NCI-H460 (cell line): Measurements from ENCODE around the gene GARIN5B. TPM values are rescaled to one million over a fixed set of nuclear protein-coding genes. Genes with fewer than 3 reads are reported as not detected.
A peak's percentile ranks its signal among the peaks of the same experiment; 100 is the strongest.
"Not testable (repeated sequence)": the region's sequence is repeated elsewhere in the genome, so short reads cannot be mapped to it uniquely, and the experiment has no call there.

ENCODE experiments used
- DNase-seq: peaks from one replicate; pipeline ENCODE4 v3.0.0-alpha.2; 2016; ENCODE audit warnings: low read depth; ENCODE audit errors: extremely low read depth
- polyA plus RNA-seq: library from polyadenylated mRNA; depleted of rRNA; stranded (reverse); fragments of >200 nt; gene quantifications from 2 replicates; pipeline ENCODE4 v1.2.3, GENCODE V29; 2014; cell fraction: nucleus; rRNA removed
- total RNA-seq: library from RNA; depleted of rRNA; stranded (reverse); fragments of >200 nt; shearing (Covaris generic); gene quantifications from 2 replicates; pipeline ENCODE4 v1.2.3, GENCODE V29; 2014; rRNA removed

The GARIN5B gene
- not detected in 2 replicates for total RNA-seq
- not detected in 2 replicates for polyA plus RNA-seq

GRCh38 chr19:55362990-55363716 is at the start of gene GARIN5B:
GARIN5B (minus strand) TSS chr19:55363260; CDS start chr19:55363066, 194 bp downstream.
- DNase-seq: no peak

GRCh38 chr19:55410168-55410567 is 47.1 kb upstream of the GARIN5B start:
- no peak for DNase-seq

DNA sequence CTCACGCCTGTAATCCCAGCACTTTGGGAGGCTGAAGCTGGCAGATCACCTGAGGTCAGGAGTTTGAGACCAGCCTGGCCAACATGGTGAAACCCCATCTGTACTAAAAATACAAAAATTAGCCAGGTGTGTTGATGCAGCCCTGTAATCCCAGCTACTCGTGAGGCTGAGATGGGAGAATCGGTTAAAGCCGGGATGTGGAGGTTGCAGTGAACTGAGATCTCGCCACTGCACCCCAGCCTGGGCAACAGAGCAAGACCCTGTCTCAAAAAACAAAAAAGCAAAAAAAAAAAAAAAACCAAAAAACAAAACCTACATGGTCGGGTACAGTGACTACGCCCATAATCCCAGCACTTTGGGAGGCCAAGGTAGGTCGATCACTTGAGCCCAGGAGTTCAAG is 46.1 kb upstream of the GARIN5B start:
- DNase-seq: not testable (repeated sequence)

DNA sequence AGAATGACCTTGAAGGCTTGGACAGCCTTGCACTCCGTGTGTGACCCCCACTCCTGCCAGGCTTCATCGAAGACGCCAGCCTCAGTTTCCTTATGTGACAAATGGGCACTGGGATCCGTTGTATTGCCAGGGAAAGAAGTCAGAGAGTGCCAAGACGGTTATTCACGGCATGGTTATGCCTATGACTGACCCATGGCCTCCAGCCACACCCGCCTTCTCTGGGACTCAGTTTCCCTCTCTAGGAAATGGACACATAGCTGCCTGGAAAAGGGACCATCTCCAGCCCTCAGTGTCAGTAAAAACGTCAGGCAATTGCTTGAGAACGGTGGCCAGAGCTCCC is 45.4 kb upstream of the GARIN5B start:
- DNase-seq: no peak

GRCh38 chr19:55407800-55408532 is 44.9 kb upstream of the GARIN5B start:
- peak; percentile 96 for DNase-seq

DNA sequence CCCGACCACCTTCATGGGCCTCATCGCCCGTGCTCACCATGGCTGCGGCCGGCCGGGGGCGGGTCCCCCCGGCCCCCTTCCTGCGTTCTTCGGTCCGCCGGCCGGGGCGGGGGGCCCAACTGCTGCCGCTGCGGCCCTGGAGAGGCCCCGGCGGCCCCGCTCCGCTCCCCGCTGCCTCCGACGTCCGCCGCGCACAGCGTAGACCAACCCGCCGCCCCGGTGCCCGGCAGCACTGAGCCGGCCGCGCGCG is 44.4 kb upstream of the GARIN5B start, which contains the start of gene UBE2S:
TSS of gene UBE2S (minus strand) at position 239 of the 250 bp plus-strand sequence. CDS start at position 40, 199 bp downstream.
- DNase-seq: not testable (repeated sequence)

DNA sequence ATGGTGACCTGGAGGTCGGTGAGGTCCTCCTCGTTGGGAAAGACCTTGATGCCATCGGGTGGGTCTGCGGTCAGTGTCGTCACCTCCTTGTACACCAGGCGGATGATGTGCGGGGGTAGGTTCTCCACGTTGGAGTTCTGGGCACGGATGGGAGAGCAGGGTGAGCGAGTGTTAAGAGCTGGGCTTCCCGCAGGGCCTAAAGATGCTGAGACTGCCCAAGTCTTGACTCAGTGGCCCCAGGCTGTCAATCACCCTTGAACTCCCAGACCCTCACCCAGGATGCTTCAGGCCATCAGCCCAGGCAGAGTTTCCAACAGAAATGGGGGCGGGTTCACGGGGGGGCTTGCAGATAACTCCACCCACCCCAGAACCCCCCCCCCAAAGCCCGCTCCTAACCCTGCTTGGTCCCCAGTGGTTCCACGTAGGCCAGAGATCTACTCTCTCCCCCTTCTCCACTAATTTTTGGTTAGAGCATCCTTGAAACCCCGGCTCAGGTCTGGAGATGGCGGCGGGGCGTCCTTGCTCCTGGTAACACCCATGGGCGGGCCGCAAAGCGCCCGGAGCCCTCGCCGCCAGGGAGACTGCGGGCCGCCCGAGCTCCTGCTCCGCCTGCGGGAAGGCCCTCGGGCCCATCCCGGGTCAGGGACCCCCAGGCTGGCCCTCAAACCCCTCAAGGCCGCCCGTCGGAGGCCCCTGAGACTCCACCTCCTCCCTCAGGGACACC is 43.9 kb upstream of the GARIN5B start:
- DNase-seq: no peak

GRCh38 chr19:55406091-55406825 is 43.2 kb upstream of the GARIN5B start:
- no peak for DNase-seq

- DNase-seq: no peak
These were observed 42.6 kb upstream of the GARIN5B start for GRCh38 chr19:55405638-55406037.

GRCh38 chr19:55402509-55402908 is 39.4 kb upstream of the GARIN5B start:
- no peak for DNase-seq

GRCh38 chr19:55401390-55401789 is 38.3 kb upstream of the GARIN5B start:
- DNase-seq: not testable (repeated sequence)

GRCh38 chr19:55400281-55401087 is 37.4 kb upstream of the GARIN5B start:
- DNase-seq: no peak

GRCh38 chr19:55398200-55398925 is 35.3 kb upstream of the GARIN5B start:
- no peak for DNase-seq

DNA sequence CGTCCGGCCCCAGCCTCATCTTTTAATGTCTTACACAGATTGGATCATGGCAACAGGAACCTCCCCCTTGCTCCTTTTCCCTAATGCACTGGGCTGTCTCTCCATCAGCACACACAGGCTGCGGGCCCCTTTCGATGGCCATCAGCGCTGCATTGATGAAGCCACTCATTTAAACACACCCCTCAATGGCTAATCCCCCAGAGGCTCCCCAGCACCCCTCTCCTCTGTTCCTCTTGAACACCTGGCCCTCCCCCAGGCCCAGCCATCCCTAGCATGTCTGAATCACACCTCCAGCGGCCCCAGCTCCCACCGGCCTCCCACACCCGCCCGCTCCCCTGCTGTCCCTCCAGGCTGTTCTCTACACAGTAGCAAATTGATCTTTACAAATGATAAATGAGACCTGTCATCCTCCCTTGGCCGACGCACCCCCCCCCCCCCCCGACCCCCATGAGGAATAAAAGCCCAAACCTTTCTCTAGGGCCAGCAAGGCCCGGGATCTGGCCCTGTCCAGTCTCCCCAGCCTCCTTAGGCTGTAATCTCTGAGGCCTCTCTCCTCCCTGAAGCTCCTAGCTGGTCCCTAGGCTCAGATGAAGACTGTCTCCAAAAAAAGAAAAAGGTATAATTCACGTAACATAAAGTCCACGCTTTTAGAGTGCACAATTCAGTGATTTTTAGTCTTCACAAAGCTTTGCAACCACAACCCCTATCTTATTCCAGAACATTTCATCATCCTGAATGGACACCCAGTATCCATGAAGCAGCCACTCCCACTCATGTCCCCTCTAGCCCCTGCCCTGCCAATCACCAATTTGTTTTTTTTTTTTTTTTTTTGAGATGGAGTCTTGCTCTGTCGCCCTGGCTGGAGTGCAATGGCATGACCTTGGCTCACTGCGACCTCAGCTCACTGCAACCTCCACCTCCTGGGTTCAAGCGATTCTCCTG is 30.0 kb upstream of the GARIN5B start:
- DNase-seq: no peak

GRCh38 chr19:55391702-55392615 is 28.9 kb upstream of the GARIN5B start:
- no peak for DNase-seq

- no peak for DNase-seq
These were observed 28.2 kb upstream of the GARIN5B start for GRCh38 chr19:55391191-55391670.

DNA sequence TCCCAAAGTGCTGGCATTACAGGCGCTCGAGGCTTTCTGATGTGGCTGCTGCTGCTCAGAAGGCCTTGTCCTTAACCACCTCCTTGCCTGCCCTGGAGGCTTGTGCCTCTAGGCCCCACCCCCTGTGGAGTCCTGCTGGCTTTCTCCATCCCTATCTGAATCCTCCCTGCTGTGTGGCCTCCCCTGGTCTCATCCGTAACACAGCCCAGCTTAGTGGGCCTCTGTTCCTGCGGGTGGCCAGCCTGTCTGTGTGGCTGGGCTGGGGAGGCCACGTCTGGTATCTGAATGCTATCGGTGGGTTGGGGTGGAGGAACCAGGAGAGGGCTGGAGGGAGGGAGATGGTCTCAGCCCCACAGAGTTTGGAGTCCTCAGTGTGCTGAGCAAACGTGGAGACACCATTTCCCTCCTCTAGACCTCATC is 27.4 kb upstream of the GARIN5B start:
- DNase-seq: no peak
